SK-N-DZ (cell line): ENCODE data around the gene COL13A1.
A peak's percentile ranks its signal among the peaks of the same experiment; 100 is the strongest.

Experiments used
- DNase-seq: peaks from one replicate; pipeline ENCODE4 v3.0.0-alpha.2; 2015; ENCODE audit warnings: low spot score

Gene COL13A1

GRCh38 chr10:69906425-69906824 lies 104.7 kb downstream of the COL13A1 start:
- DNase-seq = no peak

- DNase-seq = no peak
These were observed 105.8 kb downstream of the COL13A1 start for GRCh38 chr10:69907517-69907916.

- DNase-seq = no peak
These were observed 106.4 kb downstream of the COL13A1 start for GRCh38 chr10:69908124-69908523.

GRCh38 chr10:69910561-69910960 lies 108.9 kb downstream of the COL13A1 start:
- no peak for DNase-seq

- peak; percentile 23 for DNase-seq
These were observed 110.2 kb downstream of the COL13A1 start for GRCh38 chr10:69911613-69912528.

GRCh38 chr10:69912589-69912988 lies 110.9 kb downstream of the COL13A1 start:
- DNase-seq = no peak

- DNase-seq = no peak
These were observed 112.1 kb downstream of the COL13A1 start for GRCh38 chr10:69913606-69914382.

GRCh38 chr10:69914398-69915214 lies 112.9 kb downstream of the COL13A1 start:
- peak; percentile 68 for DNase-seq

GRCh38 chr10:69915215-69915560 lies 113.5 kb downstream of the COL13A1 start:
- DNase-seq = no peak

- DNase-seq = no peak
These were observed 114.4 kb downstream of the COL13A1 start for GRCh38 chr10:69916118-69916517.

GRCh38 chr10:69918036-69918435 lies 116.3 kb downstream of the COL13A1 start:
- no peak for DNase-seq

- no peak for DNase-seq
These were observed 117.5 kb downstream of the COL13A1 start for GRCh38 chr10:69919250-69919649.

- DNase-seq = no peak
These were observed 123.4 kb downstream of the COL13A1 start for GRCh38 chr10:69925111-69925510.

GRCh38 chr10:69928339-69928738 lies 126.6 kb downstream of the COL13A1 start:
- no peak for DNase-seq

GRCh38 chr10:69929575-69929974 lies 127.9 kb downstream of the COL13A1 start:
- no peak for DNase-seq

- no peak for DNase-seq
These were observed 133.1 kb downstream of the COL13A1 start for GRCh38 chr10:69934768-69935167.

GRCh38 chr10:69936091-69936490 lies 134.4 kb downstream of the COL13A1 start:
- DNase-seq = no peak

GRCh38 chr10:69938541-69938991 lies 136.9 kb downstream of the COL13A1 start:
- DNase-seq = no peak

GRCh38 chr10:69939061-69939460 lies 137.4 kb downstream of the COL13A1 start:
- no peak for DNase-seq

GRCh38 chr10:69939481-69939880 lies 137.8 kb downstream of the COL13A1 start:
- DNase-seq = no peak

- DNase-seq = no peak
These were observed 140.0 kb downstream of the COL13A1 start for GRCh38 chr10:69941730-69942129.
